ENCODE results near the gene RFTN1.

The RFTN1 gene

DNA sequence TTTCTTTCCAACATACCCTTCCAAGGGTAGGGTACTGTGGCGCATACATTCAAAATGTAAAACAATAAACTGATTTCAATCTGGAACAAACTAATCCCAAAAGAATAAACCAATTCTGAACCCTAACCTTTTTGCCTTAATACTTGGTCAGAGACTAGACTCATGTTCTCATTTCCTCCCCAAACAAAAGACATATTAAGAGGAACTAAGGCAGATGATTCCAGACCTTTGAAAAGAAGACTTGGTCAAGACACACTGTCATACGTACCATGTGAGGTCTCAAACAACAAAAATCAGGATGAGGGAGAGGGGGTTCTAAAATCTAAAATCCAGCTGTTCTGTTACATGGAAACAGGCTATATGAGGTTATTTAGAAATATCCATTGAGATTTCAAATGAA lies 102.1 kb downstream of the RFTN1 start:
- H3K4me3 ChIP-seq (ENCODE audit: low read depth, low read length) = no peak overlapping the region
- TF ChIP-seq, protein P1, sequence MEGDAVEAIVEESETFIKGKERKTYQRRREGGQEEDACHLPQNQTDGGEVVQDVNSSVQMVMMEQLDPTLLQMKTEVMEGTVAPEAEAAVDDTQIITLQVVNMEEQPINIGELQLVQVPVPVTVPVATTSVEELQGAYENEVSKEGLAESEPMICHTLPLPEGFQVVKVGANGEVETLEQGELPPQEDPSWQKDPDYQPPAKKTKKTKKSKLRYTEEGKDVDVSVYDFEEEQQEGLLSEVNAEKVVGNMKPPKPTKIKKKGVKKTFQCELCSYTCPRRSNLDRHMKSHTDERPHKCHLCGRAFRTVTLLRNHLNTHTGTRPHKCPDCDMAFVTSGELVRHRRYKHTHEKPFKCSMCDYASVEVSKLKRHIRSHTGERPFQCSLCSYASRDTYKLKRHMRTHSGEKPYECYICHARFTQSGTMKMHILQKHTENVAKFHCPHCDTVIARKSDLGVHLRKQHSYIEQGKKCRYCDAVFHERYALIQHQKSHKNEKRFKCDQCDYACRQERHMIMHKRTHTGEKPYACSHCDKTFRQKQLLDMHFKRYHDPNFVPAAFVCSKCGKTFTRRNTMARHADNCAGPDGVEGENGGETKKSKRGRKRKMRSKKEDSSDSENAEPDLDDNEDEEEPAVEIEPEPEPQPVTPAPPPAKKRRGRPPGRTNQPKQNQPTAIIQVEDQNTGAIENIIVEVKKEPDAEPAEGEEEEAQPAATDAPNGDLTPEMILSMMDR (IDR thresholded peaks at IDR 0.05; ENCODE audit: insufficient read depth, low read length, missing control alignments) = no peak
- ChIA-PET CTCF (interaction anchor here (0.7 to 1.0 kb wide), 2 partner anchors 14 to 196 kb away, joined by 3 read pairs; no protein-coding TSS in a partner anchor), POLR2A (no interaction called here)
- DNase-seq (ENCODE audit: low read depth, low spot score) = no peak

DNA sequence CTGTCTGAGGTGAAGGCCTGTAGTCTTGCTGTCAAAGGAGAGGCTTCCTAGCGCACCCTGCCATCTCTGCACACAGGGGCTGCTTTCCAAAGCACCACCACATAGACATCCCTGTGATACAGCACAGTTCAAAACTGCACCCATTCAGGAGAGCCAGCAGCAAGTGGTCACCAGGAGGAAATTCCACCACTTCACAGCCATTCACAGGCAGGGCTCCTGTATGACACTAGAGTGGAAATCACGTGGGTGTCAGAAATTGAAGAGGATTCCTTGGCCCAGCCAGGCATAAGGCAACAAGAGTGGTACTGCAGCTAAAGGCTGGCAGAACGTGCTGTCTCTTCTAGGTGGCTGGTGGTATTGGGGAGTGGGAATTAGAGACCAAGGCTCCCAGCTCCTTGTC lies 102.8 kb downstream of the RFTN1 start:
- ChIA-PET CTCF (no interaction called here), POLR2A (no interaction called here)
- TF ChIP-seq, protein P1 (IDR thresholded peaks at IDR 0.05; ENCODE audit: insufficient read depth, low read length, missing control alignments) = no peak
- DNase-seq (ENCODE audit: low read depth, low spot score) = no peak
- no peak overlapping the region for H3K4me3 ChIP-seq (ENCODE audit: low read depth, low read length)

DNA sequence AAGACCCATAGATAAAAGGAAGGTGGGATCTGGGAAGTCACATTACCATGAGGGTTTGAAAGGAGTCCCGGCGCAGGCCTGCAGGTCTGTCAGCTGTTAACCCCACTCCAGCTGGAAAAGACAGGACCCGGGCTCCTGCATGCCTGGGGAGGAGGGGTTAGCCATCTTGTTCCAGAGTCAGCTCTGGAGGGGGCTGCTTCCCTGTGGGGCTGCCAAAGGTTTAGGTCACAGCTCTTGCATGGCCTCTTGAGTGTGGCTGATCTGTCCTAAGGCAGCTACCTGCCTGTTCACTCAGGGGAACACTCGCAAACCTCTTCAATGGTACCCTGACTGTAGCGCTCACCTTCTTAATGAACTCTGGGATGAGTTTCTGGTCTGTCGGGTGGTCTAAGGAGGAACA lies 104.5 kb downstream of the RFTN1 start:
- CTCF ChIA-PET = interaction anchor here (0.6 kb wide), 1 partner anchor 126 kb away, joined by 3 read pairs; no protein-coding TSS in a partner anchor
- POLR2A ChIA-PET = no interaction called here
- TF ChIP-seq, protein P1 (IDR thresholded peaks at IDR 0.05; ENCODE audit: insufficient read depth, low read length, missing control alignments) = no peak
- DNase-seq (ENCODE audit: low read depth, low spot score) = no peak
- H3K4me3 ChIP-seq (ENCODE audit: low read depth, low read length) = no peak overlapping the region

- TF ChIP-seq, protein P1 (IDR thresholded peaks at IDR 0.05; ENCODE audit: insufficient read depth, low read length, missing control alignments) = no peak
- CTCF ChIA-PET = no interaction called here
- H3K4me3 ChIP-seq (ENCODE audit: low read depth, low read length) = no peak overlapping the region
- POLR2A ChIA-PET = interaction anchor here (0.6 kb wide), 1 partner anchor 50 kb away, joined by 3 read pairs; no protein-coding TSS in a partner anchor
- no peak for DNase-seq (ENCODE audit: low read depth, low spot score)
These were observed 106.1 kb downstream of the RFTN1 start for GRCh38 chr3:16407366-16407765.

- no peak for DNase-seq (ENCODE audit: low read depth, low spot score)
- ChIA-PET CTCF (interaction anchor here (1.2 kb wide), 1 partner anchor 11 kb away, joined by 3 read pairs; no protein-coding TSS in a partner anchor), POLR2A (no interaction called here)
- H3K4me3 ChIP-seq (ENCODE audit: low read depth, low read length) = no peak overlapping the region
- TF ChIP-seq, protein P1 (IDR thresholded peaks at IDR 0.05; ENCODE audit: insufficient read depth, low read length, missing control alignments) = no peak
These were observed 106.9 kb downstream of the RFTN1 start for GRCh38 chr3:16406579-16406978.

GRCh38 chr3:16406166-16406565 lies 107.3 kb downstream of the RFTN1 start:
- POLR2A ChIA-PET = no interaction called here
- no peak for DNase-seq (ENCODE audit: low read depth, low spot score)
- CTCF ChIA-PET = interaction anchor here (1.2 to 1.8 kb wide), 2 partner anchors 10 to 116 kb away, joined by 3 to 4 read pairs; no protein-coding TSS in a partner anchor
- H3K4me3 ChIP-seq (ENCODE audit: low read depth, low read length) = no peak overlapping the region
- TF ChIP-seq, protein P1 (IDR thresholded peaks at IDR 0.05; ENCODE audit: insufficient read depth, low read length, missing control alignments) = no peak

Measured in AG04449 (cell line).